ENCODE measurements around the gene COP1. TPM values are rescaled to one million over a fixed set of nuclear protein-coding genes. Genes with fewer than 3 reads are reported as not detected.
"Not testable (repeated sequence)": the region's sequence is repeated elsewhere in the genome, so short reads cannot be mapped to it uniquely, and the experiment has no call there.

Gene COP1
- 76.3 TPM for total RNA-seq

- DNase-seq (ENCODE audit: low spot score in 2 of 2), result peak; percentile 82 to 97
- Histone ChIP-seq H3K9me3 (no peaks in the 10 kb centered on the region), H3K27me3 (no peaks in the 10 kb centered on the region), H3K27ac (peak within 1 kb of the TSS; percentile 94 to 98), H3K4me1 (peaks cover 3 to 20% of the 10 kb centered on the region in 2 donors), H3K4me3 (peak within 1 kb of the TSS; percentile 79 to 98), H3K36me3 (no peaks in the 10 kb centered on the region)
- intact Hi-C loops (cut with DNase I), result loop anchor here (2.0 to 10.0 kb wide), 5 partner anchors 330 to 1206 kb away; partner anchors contain the start of gene KIAA0040
- TF ChIP-seq CTCF (IDR thresholded peaks at IDR 0.05), result no peak
These were observed at the start of gene COP1 for GRCh38 chr1:176206961-176207902. TSS of gene COP1 (minus strand) at chr1:176207286. CDS start at chr1:176206978, 308 bp downstream.

GRCh38 chr1:176252191-176252590 lies 45.1 kb upstream of the COP1 start:
- no peaks in the 10 kb centered on the region for H3K9me3 ChIP-seq
- no peaks in the 10 kb centered on the region for H3K4me1 ChIP-seq
- no peaks in the 10 kb centered on the region for H3K27me3 ChIP-seq
- no peak overlapping the region for H3K4me3 ChIP-seq
- DNase-seq (ENCODE audit: low spot score in 2 of 2), result no peak
- no peak overlapping the region for H3K27ac ChIP-seq
- intact Hi-C loops (cut with DNase I), result no loop called here
- no peaks in the 10 kb centered on the region for H3K36me3 ChIP-seq
- no peak for TF ChIP-seq CTCF (IDR thresholded peaks at IDR 0.05)

GRCh38 chr1:176244851-176245250 lies 37.8 kb upstream of the COP1 start:
- Histone ChIP-seq H3K36me3 (no peaks in the 10 kb centered on the region), H3K27me3 (no peaks in the 10 kb centered on the region), H3K4me1 (no peaks in the 10 kb centered on the region), H3K27ac (no peak overlapping the region), H3K9me3 (no peaks in the 10 kb centered on the region), H3K4me3 (no peak overlapping the region)
- TF ChIP-seq CTCF (IDR thresholded peaks at IDR 0.05), result no peak
- DNase-seq (ENCODE audit: low spot score in 2 of 2), result no peak
- intact Hi-C loops (cut with DNase I), result no loop called here

GRCh38 chr1:176243746-176244145 lies 36.7 kb upstream of the COP1 start:
- H3K4me1 ChIP-seq, result no peaks in the 10 kb centered on the region
- H3K9me3 ChIP-seq, result no peaks in the 10 kb centered on the region
- no peaks in the 10 kb centered on the region for H3K36me3 ChIP-seq
- H3K27me3 ChIP-seq, result no peaks in the 10 kb centered on the region
- intact Hi-C loops (cut with DNase I), result no loop called here
- no peak for DNase-seq (ENCODE audit: low spot score in 2 of 2)
- no peak for TF ChIP-seq CTCF (IDR thresholded peaks at IDR 0.05)
- no peak overlapping the region for H3K4me3 ChIP-seq
- H3K27ac ChIP-seq, result no peak overlapping the region

GRCh38 chr1:176241385-176242015 lies 34.4 kb upstream of the COP1 start:
- Histone ChIP-seq H3K4me1 (no peaks in the 10 kb centered on the region), H3K36me3 (no peaks in the 10 kb centered on the region), H3K27ac (no peak overlapping the region), H3K4me3 (no peak overlapping the region), H3K9me3 (no peaks in the 10 kb centered on the region), H3K27me3 (no peaks in the 10 kb centered on the region)
- intact Hi-C loops (cut with DNase I), result no loop called here
- no peak for DNase-seq (ENCODE audit: low spot score in 2 of 2)
- TF ChIP-seq CTCF (IDR thresholded peaks at IDR 0.05), result no peak

GRCh38 chr1:176233657-176234056 lies 26.6 kb upstream of the COP1 start:
- H3K4me3 ChIP-seq; DNase-seq (ENCODE audit: low spot score in 2 of 2); H3K27me3 ChIP-seq; H3K4me1 ChIP-seq; H3K9me3 ChIP-seq; H3K36me3 ChIP-seq; H3K27ac ChIP-seq; intact Hi-C loops (cut with DNase I): not testable (repeated sequence)

Measured in ascending aorta (tissue), 2 donors.